ENCODE measurements around the gene DPM3. TPM values are rescaled to one million over a fixed set of nuclear protein-coding genes. Genes with fewer than 3 reads are reported as not detected.

DPM3 gene
- total RNA-seq, 4 donors from 2014 or later: 43.3 to 154 (median 94.8) TPM

GRCh38 chr1:155178441-155179111 is 38.2 kb upstream of the DPM3 start:
- Histone ChIP-seq H3K9me3 (no peaks in the 10 kb centered on the region), H3K27ac (no peak overlapping the region), H3K36me3 (no peaks in the 10 kb centered on the region), H3K4me1 (peaks cover 2 to 15% of the 10 kb centered on the region in 2 donors), H3K4me3 (replicated peaks in 1 of 3) (no peak overlapping the region), H3K27me3 (peaks cover 7% of the 10 kb centered on the region)
- TF ChIP-seq POLR2A (IDR thresholded peaks at IDR 0.05) (no peak), CTCF (IDR thresholded peaks at IDR 0.05) (no peak)
- 85 to 87% methylated on average over 26 to 28 of the region's 30 CpGs for WGBS, 2 donors
- intact Hi-C loops (cut with DNase I): no loop called here
- no peak for DNase-seq

- no peak overlapping the region for H3K27ac ChIP-seq
- H3K9me3 ChIP-seq: no peaks in the 10 kb centered on the region
- DNase-seq: no peak
- H3K4me1 ChIP-seq: peaks cover 5 to 18% of the 10 kb centered on the region in 2 donors
- H3K27me3 ChIP-seq: peaks cover 7% of the 10 kb centered on the region
- 83 to 97% methylated on average over 1 to 9 of the region's 9 CpGs for WGBS, 2 donors
- intact Hi-C loops (cut with DNase I): no loop called here
- no peaks in the 10 kb centered on the region for H3K36me3 ChIP-seq
- H3K4me3 ChIP-seq (replicated peaks in 1 of 3): no peak overlapping the region
- TF ChIP-seq CTCF (IDR thresholded peaks at IDR 0.05) (no peak), POLR2A (IDR thresholded peaks at IDR 0.05) (no peak)
These were observed 37.6 kb upstream of the DPM3 start for GRCh38 chr1:155177918-155178281.

GRCh38 chr1:155177192-155177917 is 37.0 kb upstream of the DPM3 start:
- H3K27me3 ChIP-seq: peaks cover 7% of the 10 kb centered on the region
- intact Hi-C loops (cut with DNase I): no loop called here
- 74 to 80% methylated on average over 9 to 11 of the region's 11 CpGs for WGBS, 2 donors
- no peak overlapping the region for H3K27ac ChIP-seq
- H3K4me1 ChIP-seq: peaks cover 9 to 19% of the 10 kb centered on the region in 2 donors
- no peak overlapping the region for H3K4me3 ChIP-seq (replicated peaks in 1 of 3)
- H3K9me3 ChIP-seq: no peaks in the 10 kb centered on the region
- TF ChIP-seq POLR2A (IDR thresholded peaks at IDR 0.05) (no peak), CTCF (IDR thresholded peaks at IDR 0.05) (no peak)
- H3K36me3 ChIP-seq: no peaks in the 10 kb centered on the region
- no peak for DNase-seq

- Histone ChIP-seq H3K27ac (no peak overlapping the region), H3K9me3 (no peaks in the 10 kb centered on the region), H3K36me3 (no peaks in the 10 kb centered on the region), H3K27me3 (peaks cover 7% of the 10 kb centered on the region), H3K4me1 (peaks cover 12 to 23% of the 10 kb centered on the region in 2 donors), H3K4me3 (replicated peaks in 1 of 3) (no peak overlapping the region)
- WGBS, 2 donors: 60 to 61% methylated on average over 8 of the region's 8 CpGs
- DNase-seq: peak; percentile 84 to 86
- intact Hi-C loops (cut with DNase I): no loop called here
- TF ChIP-seq POLR2A (IDR thresholded peaks at IDR 0.05): no peak
- TF ChIP-seq CTCF (IDR thresholded peaks at IDR 0.05): peak; percentile 76 to 91 (median 86)
These were observed 36.3 kb upstream of the DPM3 start for GRCh38 chr1:155176544-155177071.

GRCh38 chr1:155175927-155176371 is 35.6 kb upstream of the DPM3 start:
- Histone ChIP-seq H3K4me3 (replicated peaks in 1 of 3) (no peak overlapping the region), H3K9me3 (no peaks in the 10 kb centered on the region), H3K4me1 (peaks cover 12 to 23% of the 10 kb centered on the region in 2 donors), H3K27me3 (peaks cover 7% of the 10 kb centered on the region), H3K36me3 (no peaks in the 10 kb centered on the region), H3K27ac (no peak overlapping the region)
- WGBS, 2 donors: 83 to 100% methylated on average over 1 to 6 of the region's 9 CpGs
- DNase-seq: no peak
- intact Hi-C loops (cut with DNase I): no loop called here
- TF ChIP-seq POLR2A (IDR thresholded peaks at IDR 0.05) (no peak), CTCF (IDR thresholded peaks at IDR 0.05) (no peak)
